DOHH2 (cell line): ENCODE data around the gene NEK3.

Source experiments
- H3F3A ChIP-seq: fragments of 200-600 bp; sonication (generic), shearing (Covaris generic); 2 replicates; pipeline ENCODE4 v1.6.0; 2016; ENCODE audit warnings: antibody characterized with exemption, mild to moderate bottlenecking; ENCODE audit not compliant: control insufficient read depth, insufficient read depth
- H3K27ac ChIP-seq: fragments of 200-600 bp; sonication (generic); 2 replicates; pipeline ENCODE4 v1.5.1; 2014; ENCODE audit warnings: low read depth, mild to moderate bottlenecking, low read length, moderate library complexity
- H3K27me3 ChIP-seq: fragments of 200-600 bp; sonication (generic); 2 replicates; pipeline ENCODE4 v1.6.1; 2014; ENCODE audit warnings: mild to moderate bottlenecking, low read length, mixed read lengths; ENCODE audit not compliant: control insufficient read depth
- H3K36me3 ChIP-seq: fragments of 200-600 bp; sonication (generic); 2 replicates; pipeline ENCODE4 v1.6.1; 2014; ENCODE audit warnings: mild to moderate bottlenecking, low read length, moderate library complexity, mixed read lengths; ENCODE audit not compliant: control insufficient read depth
- H3K4me1 ChIP-seq: fragments of 200-600 bp; sonication (generic); 2 replicates; pipeline ENCODE4 v1.6.1; 2014; ENCODE audit warnings: mild to moderate bottlenecking, low read length, mixed read lengths; ENCODE audit not compliant: control insufficient read depth
- H3K4me2 ChIP-seq: fragments of 200-600 bp; sonication (generic); 2 replicates; pipeline ENCODE4 v1.6.0; 2014; ENCODE audit warnings: mild to moderate bottlenecking, low read length, moderate library complexity
- H3K4me3 ChIP-seq: fragments of 200-600 bp; sonication (generic); 2 replicates; pipeline ENCODE4 v1.5.1; 2014; ENCODE audit warnings: mild to moderate bottlenecking, low read length, mixed read lengths
- H3K79me2 ChIP-seq: fragments of 200-600 bp; sonication (generic); 2 replicates; pipeline ENCODE4 v1.6.1; 2014; ENCODE audit warnings: mild to moderate bottlenecking, low read length, mixed read lengths; ENCODE audit not compliant: control insufficient read depth
- H3K9me2 ChIP-seq: fragments of 200-600 bp; sonication (generic); replicated peaks from 2 replicates; pipeline ENCODE4 v1.6.1; 2014; ENCODE audit warnings: mild to moderate bottlenecking, low read length, mixed read lengths; ENCODE audit not compliant: control insufficient read depth
- H3K9me3 ChIP-seq: fragments of 200-600 bp; sonication (generic); 2 replicates; pipeline ENCODE4 v1.6.1; 2014; ENCODE audit warnings: antibody characterized with exemption, low read length, mixed read lengths; ENCODE audit not compliant: control insufficient read depth, insufficient read depth
- H4K20me1 ChIP-seq: fragments of 200-600 bp; sonication (generic); 2 replicates; pipeline ENCODE4 v1.6.0; 2014; ENCODE audit warnings: low read depth, mild to moderate bottlenecking, antibody characterized with exemption, low read length, moderate library complexity; ENCODE audit not compliant: control insufficient read depth, insufficient read depth
- CTCF ChIP-seq: fragments of 200-600 bp; sonication (generic); IDR thresholded peaks from one replicate; pipeline ENCODE4 v1.5.1; 2014; ENCODE audit warnings: antibody characterized with exemption, mild to moderate bottlenecking, low read depth, low read length; ENCODE audit not compliant: poor library complexity, severe bottlenecking
- EZH2phosphoT487 ChIP-seq: fragments of 200-600 bp; sonication (generic); IDR thresholded peaks from 2 replicates; pipeline ENCODE4 v1.6.1; 2017; ENCODE audit warnings: borderline replicate concordance, mild to moderate bottlenecking, antibody characterized with exemption, low read length, moderate library complexity, mixed read lengths

The NEK3 gene

GRCh38 chr13:52112591-52112990 is 46.8 kb downstream of the NEK3 start:
- Histone ChIP-seq H3K4me3 (no peak overlapping the region), H3K4me1 (no peaks in the 10 kb centered on the region), H3K36me3 (no peaks in the 10 kb centered on the region), H4K20me1 (no peaks in the 10 kb centered on the region), H3K9me2 (no peaks in the 10 kb centered on the region), H3F3A (no peaks in the 10 kb centered on the region), H3K27me3 (peaks cover 28% of the 10 kb centered on the region), H3K9me3 (no peaks in the 10 kb centered on the region), H3K79me2 (no peaks in the 10 kb centered on the region), H3K27ac (no peak overlapping the region), H3K4me2 (no peak overlapping the region)
- TF ChIP-seq CTCF (no peak), EZH2phosphoT487 (no peak)

- H3K4me3 ChIP-seq, result no peak overlapping the region
- no peaks in the 10 kb centered on the region for H3K4me1 ChIP-seq
- H3K9me2 ChIP-seq, result no peaks in the 10 kb centered on the region
- no peak for TF ChIP-seq EZH2phosphoT487
- TF ChIP-seq CTCF, result no peak
- no peak overlapping the region for H3K27ac ChIP-seq
- H3K4me2 ChIP-seq, result no peak overlapping the region
- H3K36me3 ChIP-seq, result no peaks in the 10 kb centered on the region
- no peaks in the 10 kb centered on the region for H3K9me3 ChIP-seq
- H3K27me3 ChIP-seq, result peaks cover 24% of the 10 kb centered on the region
- no peaks in the 10 kb centered on the region for H3F3A ChIP-seq
- no peaks in the 10 kb centered on the region for H3K79me2 ChIP-seq
- H4K20me1 ChIP-seq, result no peaks in the 10 kb centered on the region
Observed at GRCh38 chr13:52109116-52109670, 50.2 kb downstream of the NEK3 start.

GRCh38 chr13:52105841-52106240 is 53.6 kb downstream of the NEK3 start:
- Histone ChIP-seq H3K79me2 (no peaks in the 10 kb centered on the region), H3K4me2 (no peak overlapping the region), H3K9me2 (no peaks in the 10 kb centered on the region), H3K36me3 (no peaks in the 10 kb centered on the region), H3F3A (no peaks in the 10 kb centered on the region), H3K27ac (no peak overlapping the region), H3K9me3 (no peaks in the 10 kb centered on the region), H4K20me1 (no peaks in the 10 kb centered on the region), H3K27me3 (peaks cover 9% of the 10 kb centered on the region; the same call in 1 of the 2 replicates), H3K4me3 (no peak overlapping the region), H3K4me1 (no peaks in the 10 kb centered on the region)
- no peak for TF ChIP-seq EZH2phosphoT487

GRCh38 chr13:52104624-52105023 is 54.8 kb downstream of the NEK3 start:
- TF ChIP-seq EZH2phosphoT487 (no peak), CTCF (no peak)
- Histone ChIP-seq H3K4me3 (no peak overlapping the region), H3K79me2 (no peaks in the 10 kb centered on the region), H3K36me3 (no peaks in the 10 kb centered on the region), H3K4me2 (no peak overlapping the region), H3F3A (no peaks in the 10 kb centered on the region), H3K27ac (no peak overlapping the region), H3K27me3 (no peaks in the 10 kb centered on the region; the same call in 1 of the 2 replicates), H3K9me2 (no peaks in the 10 kb centered on the region), H3K4me1 (no peaks in the 10 kb centered on the region), H4K20me1 (no peaks in the 10 kb centered on the region), H3K9me3 (no peaks in the 10 kb centered on the region)
